WERI-Rb-1 (cell line): Measurements from ENCODE around the gene RPTOR.

Source experiments
- DNase-seq: peaks from one replicate; pipeline ENCODE4 v3.0.0-alpha.2; 2020
- H3K27ac ChIP-seq: fragments of 250-450 bp; sonication (Bioruptor Pico); 2 replicates; pipeline ENCODE4 v1.5.1; 2020; ENCODE audit warnings: mild to moderate bottlenecking, moderate library complexity
- H3K27me3 ChIP-seq: fragments of 250-450 bp; sonication (Bioruptor Pico); 2 replicates; pipeline ENCODE4 v1.5.1; 2021; ENCODE audit warnings: mild to moderate bottlenecking, low read depth, moderate library complexity; ENCODE audit not compliant: insufficient read depth, severe bottlenecking
- H3K36me3 ChIP-seq: fragments of 250-450 bp; sonication (Bioruptor Pico); 2 replicates; pipeline ENCODE4 v1.5.1; 2020; ENCODE audit warnings: mild to moderate bottlenecking, moderate library complexity
- H3K4me3 ChIP-seq: 2 replicates; pipeline ENCODE4 v1.5.1; 2011; ENCODE audit warnings: low read depth, mild to moderate bottlenecking, control low read depth, low read length
- H3K9me3 ChIP-seq: fragments of 250-450 bp; sonication (Bioruptor Pico); 2 replicates; pipeline ENCODE4 v1.5.1; 2021; ENCODE audit warnings: mild to moderate bottlenecking, moderate library complexity; ENCODE audit not compliant: severe bottlenecking
- TF ChIP-seq, protein P1 (sequence below): IDR thresholded peaks from 2 replicates; pipeline ENCODE4 v1.5.1; 2011; ENCODE audit warnings: low read depth, mild to moderate bottlenecking, control low read depth, inconsistent platforms, low read length

RPTOR gene

GRCh38 chr17:80834893-80835275 is 290.2 kb downstream of the RPTOR start:
- Histone ChIP-seq H3K9me3 (no peaks in the 10 kb centered on the region), H3K27ac (peak overlapping the region; percentile 88), H3K36me3 (peaks cover 22% of the 10 kb centered on the region), H3K4me3 (no peak overlapping the region), H3K27me3 (no peaks in the 10 kb centered on the region)
- DNase-seq = peak; percentile 54
- TF ChIP-seq, protein P1, sequence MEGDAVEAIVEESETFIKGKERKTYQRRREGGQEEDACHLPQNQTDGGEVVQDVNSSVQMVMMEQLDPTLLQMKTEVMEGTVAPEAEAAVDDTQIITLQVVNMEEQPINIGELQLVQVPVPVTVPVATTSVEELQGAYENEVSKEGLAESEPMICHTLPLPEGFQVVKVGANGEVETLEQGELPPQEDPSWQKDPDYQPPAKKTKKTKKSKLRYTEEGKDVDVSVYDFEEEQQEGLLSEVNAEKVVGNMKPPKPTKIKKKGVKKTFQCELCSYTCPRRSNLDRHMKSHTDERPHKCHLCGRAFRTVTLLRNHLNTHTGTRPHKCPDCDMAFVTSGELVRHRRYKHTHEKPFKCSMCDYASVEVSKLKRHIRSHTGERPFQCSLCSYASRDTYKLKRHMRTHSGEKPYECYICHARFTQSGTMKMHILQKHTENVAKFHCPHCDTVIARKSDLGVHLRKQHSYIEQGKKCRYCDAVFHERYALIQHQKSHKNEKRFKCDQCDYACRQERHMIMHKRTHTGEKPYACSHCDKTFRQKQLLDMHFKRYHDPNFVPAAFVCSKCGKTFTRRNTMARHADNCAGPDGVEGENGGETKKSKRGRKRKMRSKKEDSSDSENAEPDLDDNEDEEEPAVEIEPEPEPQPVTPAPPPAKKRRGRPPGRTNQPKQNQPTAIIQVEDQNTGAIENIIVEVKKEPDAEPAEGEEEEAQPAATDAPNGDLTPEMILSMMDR = no peak

DNA sequence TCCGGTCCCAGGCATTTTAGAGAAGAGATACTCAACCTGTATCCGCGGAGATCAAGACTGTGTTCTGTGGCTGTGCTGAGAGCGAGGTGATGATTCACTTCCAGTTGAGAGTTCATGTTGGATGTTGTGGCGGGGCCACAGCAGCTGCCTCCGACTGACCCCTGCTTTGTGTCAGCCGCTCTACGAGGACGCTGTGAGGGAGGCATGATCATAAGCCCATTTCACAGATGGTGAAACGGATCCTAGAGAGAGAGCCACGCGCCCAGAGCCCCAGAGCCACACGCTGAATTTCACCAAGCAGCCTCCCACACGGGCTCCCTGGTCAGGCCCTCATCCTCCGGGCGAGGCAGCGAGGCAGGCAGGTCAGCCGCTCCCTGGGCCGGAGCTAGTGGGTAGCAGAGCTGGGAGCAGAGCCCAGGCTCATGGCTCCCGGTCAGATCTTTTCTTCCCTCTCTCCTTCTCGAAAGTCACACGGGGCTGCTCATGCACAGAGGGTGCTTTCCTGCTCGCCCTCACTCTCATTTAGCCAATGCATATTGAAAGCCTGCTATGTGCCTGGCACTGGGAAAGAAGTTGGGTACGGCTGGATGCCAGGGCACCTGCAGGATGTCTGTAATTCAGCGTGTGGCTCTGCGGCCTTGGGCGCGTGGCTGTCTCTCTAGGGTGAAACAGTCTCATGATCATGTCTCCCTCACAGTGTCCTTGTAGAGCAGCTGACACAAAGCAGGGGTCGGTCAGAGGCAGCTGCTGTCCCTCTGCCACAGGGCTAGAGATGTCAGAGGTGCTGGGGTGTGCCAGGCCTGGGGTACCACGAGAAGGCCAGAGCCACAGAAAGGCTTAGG is 291.4 kb downstream of the RPTOR start:
- Histone ChIP-seq H3K36me3 (peaks cover 21% of the 10 kb centered on the region), H3K27ac (peak overlapping the region; percentile 88), H3K27me3 (no peaks in the 10 kb centered on the region), H3K4me3 (no peak overlapping the region), H3K9me3 (no peaks in the 10 kb centered on the region)
- no peak for DNase-seq
- TF ChIP-seq, protein P1 = no peak

DNA sequence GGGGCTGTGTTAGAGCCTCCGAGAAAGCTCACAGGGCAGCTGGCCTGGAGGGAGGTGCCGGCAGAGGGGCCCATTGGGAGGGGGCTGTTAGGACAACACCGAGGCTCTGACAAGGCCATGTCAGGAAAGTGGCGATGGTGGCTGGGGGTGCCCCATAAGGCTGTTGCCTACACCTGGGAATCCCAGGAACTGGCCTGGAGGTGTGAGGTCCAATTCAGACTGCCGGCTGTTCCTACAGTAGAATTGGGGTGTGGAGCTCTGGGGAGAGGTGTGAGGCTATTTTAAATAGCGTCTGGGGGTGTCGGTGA is 292.0 kb downstream of the RPTOR start:
- no peak overlapping the region for H3K4me3 ChIP-seq
- TF ChIP-seq, protein P1 = no peak
- no peaks in the 10 kb centered on the region for H3K9me3 ChIP-seq
- no peak for DNase-seq
- peak overlapping the region; percentile 88 for H3K27ac ChIP-seq
- no peaks in the 10 kb centered on the region for H3K27me3 ChIP-seq
- peaks cover 17% of the 10 kb centered on the region for H3K36me3 ChIP-seq

- no peaks in the 10 kb centered on the region for H3K9me3 ChIP-seq
- TF ChIP-seq, protein P1 = peak; percentile 41
- DNase-seq = peak; percentile 92
- H3K4me3 ChIP-seq = no peak overlapping the region
- H3K27me3 ChIP-seq = no peaks in the 10 kb centered on the region
- H3K27ac ChIP-seq = peak overlapping the region; percentile 88
- H3K36me3 ChIP-seq = peaks cover 17% of the 10 kb centered on the region
Observed at GRCh38 chr17:80836971-80837481, 292.4 kb downstream of the RPTOR start.

DNA sequence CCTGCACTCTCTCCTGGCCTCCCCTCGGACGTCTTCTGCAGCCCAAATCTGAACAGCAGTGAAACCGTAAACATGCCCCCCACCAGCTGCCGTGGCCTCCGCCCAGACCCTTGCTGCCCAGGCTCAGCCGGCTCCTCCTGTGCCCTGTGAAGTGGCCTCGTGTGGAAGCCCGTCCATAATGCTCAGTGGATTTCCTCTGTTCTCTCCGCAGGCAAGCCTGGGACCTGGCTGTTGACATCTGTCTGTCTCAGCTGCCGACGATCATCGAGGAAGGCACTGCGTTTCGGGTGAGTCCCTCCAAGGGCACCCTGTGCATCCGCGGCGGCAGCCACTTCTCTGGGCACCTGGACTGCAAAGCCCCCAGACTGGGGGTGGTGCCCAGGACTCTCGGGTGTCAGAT is 293.1 kb downstream of the RPTOR start:
- TF ChIP-seq, protein P1 = no peak
- Histone ChIP-seq H3K4me3 (no peak overlapping the region), H3K27me3 (no peaks in the 10 kb centered on the region), H3K27ac (peak overlapping the region; percentile 88), H3K36me3 (peaks cover 22% of the 10 kb centered on the region), H3K9me3 (no peaks in the 10 kb centered on the region)
- no peak for DNase-seq
